K562 (cell line): ENCODE results near the gene HEMGN. TPM values are rescaled to one million over a fixed set of nuclear protein-coding genes. Genes with fewer than 3 reads are reported as not detected.

Experiments
- ARHGAP35 ChIP-seq: fragments of 450-650 bp; IDR thresholded peaks from 2 replicates; pipeline ENCODE4 v1.6.1; 2018; ENCODE audit not compliant: partially characterized antibody
- DACH1 ChIP-seq: fragments of 450-650 bp; IDR thresholded peaks from 2 replicates; pipeline ENCODE4 v1.6.1; 2018; ENCODE audit not compliant: partially characterized antibody
- ETV1 ChIP-seq: fragments of 450-650 bp; conservative IDR thresholded peaks from 2 replicates; pipeline ENCODE4 v1.6.1; 2016; ENCODE audit warnings: missing genetic modification characterization, control low read depth, low read depth, missing compliant biosample characterization
- ETV5 ChIP-seq: sonication (generic); formaldehyde crosslinking; IDR thresholded peaks from 2 replicates; pipeline ENCODE4 v1.4.0; 2020; ENCODE audit warnings: low read depth, mild to moderate bottlenecking, missing genetic modification reagents
- HNRNPH1 ChIP-seq: fragments of 200-400 bp; formaldehyde crosslinking; optimal IDR thresholded peaks from 2 replicates; pipeline ENCODE3; 2017; ENCODE audit warnings: low read depth, mild to moderate bottlenecking, low read length, moderate library complexity
- ILF3 ChIP-seq: fragments of 450-650 bp; IDR thresholded peaks from 2 replicates; pipeline ENCODE4 v1.6.1; 2018; ENCODE audit warnings: antibody characterized with exemption, mild to moderate bottlenecking, moderate library complexity, borderline replicate concordance
- KDM2B ChIP-seq: fragments of 250-450 bp; sonication (Bioruptor Pico); IDR thresholded peaks from 2 replicates; pipeline ENCODE4 v1.8.0; 2021; ENCODE audit warnings: mild to moderate bottlenecking, moderate library complexity
- KDM4B ChIP-seq, 2 experiments: fragments of 450-650 bp in 1 of 2; sonication (generic) in 1 of 2; IDR thresholded peaks; 2 replicates each; pipeline ENCODE4 v1.6.1; 2016 to 2017; ENCODE audit warnings: borderline replicate concordance in 2 of 2, antibody characterized with exemption in 1 of 2, low read depth in 1 of 2, mild to moderate bottlenecking in 1 of 2
- MCM7 ChIP-seq, 2 experiments: fragments of 450-650 bp; IDR thresholded peaks; 2 replicates each; pipeline ENCODE4 v1.6.1; 2016 to 2018
- NFIC ChIP-seq: fragments of 450-650 bp; IDR thresholded peaks from 2 replicates; pipeline ENCODE4 v1.6.1; 2017; ENCODE audit warnings: mild to moderate bottlenecking, inconsistent platforms
- PML ChIP-seq: IDR thresholded peaks from 2 replicates; pipeline ENCODE4 v1.6.1; 2012; ENCODE audit warnings: low read length, inconsistent platforms
- SMC3 ChIP-seq: conservative IDR thresholded peaks from 2 replicates; pipeline ENCODE4 v1.6.1; 2011; ENCODE audit warnings: low read depth, low read length, improper control_type of control experiment; ENCODE audit not compliant: insufficient read depth
- STAT5B ChIP-seq: fragments of 250-450 bp; sonication (Bioruptor Pico); IDR thresholded peaks from 2 replicates; pipeline ENCODE4 v1.8.0; 2021; ENCODE audit warnings: mild to moderate bottlenecking, inconsistent platforms
- ZNF121 ChIP-seq: sonication (generic); formaldehyde crosslinking; conservative IDR thresholded peaks from 2 replicates; pipeline ENCODE4 v1.8.0; 2022; ENCODE audit warnings: missing genetic modification reagents
- ZNF318 ChIP-seq, 2 experiments: fragments of 450-650 bp; IDR thresholded peaks; 2 replicates each; pipeline ENCODE4 v1.6.1; 2016; ENCODE audit warnings: mild to moderate bottlenecking in 2 of 2, borderline replicate concordance in 1 of 2, low read depth in 1 of 2, moderate library complexity in 1 of 2
- ZNF324 ChIP-seq: fragments of 250-450 bp; sonication (Bioruptor Pico); IDR thresholded peaks from 2 replicates; pipeline ENCODE4 v1.4.0; 2020; ENCODE audit warnings: mild to moderate bottlenecking
- ZNF398 ChIP-seq: fragments of 250-450 bp; sonication (Bioruptor Pico); IDR thresholded peaks from 2 replicates; pipeline ENCODE4 v1.8.0; 2021; ENCODE audit warnings: moderate library complexity, mild to moderate bottlenecking, inconsistent platforms
- ZNF444 ChIP-seq: fragments of 250-450 bp; sonication (Bioruptor Pico); IDR thresholded peaks from 2 replicates; pipeline ENCODE4 v1.4.0; 2020; ENCODE audit warnings: mild to moderate bottlenecking, moderate library complexity
- ZNF644 ChIP-seq: fragments of 200-800 bp; sonication (Bioruptor generic); IDR thresholded peaks from 2 replicates; pipeline ENCODE4 v1.6.1; 2016; ENCODE audit warnings: low read depth, missing genetic modification characterization, missing compliant biosample characterization
- polyA plus RNA-seq, 8 experiments: library from polyadenylated mRNA; depleted of rRNA in 4 of 8; stranded (reverse) in 5 of 8; unstranded in 3 of 8; fragments of >200 nt; fragmentation: Nextera tagmentation in 2 of 8; fragmentation: Illumina TruSeq in 1 of 8; extraction: Ambion mirVana in 2 of 8; extraction: Trizol in 1 of 8; gene quantifications; 2 replicates each; pipeline versions ENCODE4 v1.2.1 to v1.2.3, GENCODE V29; 2011 to 2014; ENCODE audit warnings: inconsistent platforms in 1 of 8, missing spikeins in 1 of 8
- total RNA-seq, 7 experiments: library from RNA; depleted of rRNA in 6 of 7; stranded (reverse); fragments of >200 nt in 6 of 7; fragmentation: Illumina TruSeq in 2 of 7; extraction: Trizol in 2 of 7; gene quantifications; 2 replicates each; pipeline versions ENCODE4 v1.2.1 to v1.2.3, GENCODE V29; 2011 to 2021; ENCODE audit warnings: low replicate concordance in 1 of 7

The HEMGN gene
- total and polyA plus RNA-seq, 9 of the 15 experiments (the other 6 are each of a cell fraction or from before 2014, with no cell fraction given): 56.3 to 258 (median 137) TPM

GRCh38 chr9:97921959-97922724 is 15.8 kb downstream of the HEMGN start, which contains the start of gene TRMO (continued):
- TF ChIP-seq NFIC: peak; percentile 68
- TF ChIP-seq ZNF444 (CRISPR knock-in tag): peak; percentile 54
- TF ChIP-seq HNRNPH1: no peak
- no peak; the same call in 1 of the 2 replicates for TF ChIP-seq ILF3
- TF ChIP-seq KDM4B (IDR thresholded peaks at IDR 0.05; ENCODE audit: borderline replicate concordance in 2 of 2, low read depth in 1 of 2): peak in 1 of 2 experiments; percentile 90; a peak in 2 of 4 replicates
- TF ChIP-seq DACH1: no peak
- TF ChIP-seq MCM7 (IDR thresholded peaks at IDR 0.05): no peak
- no peak for TF ChIP-seq ZNF121 (CRISPR knock-in tag)
- TF ChIP-seq SMC3: peak; percentile 60; the same call in 1 of the 2 replicates
- TF ChIP-seq ZNF644: no peak; the same call in 1 of the 2 replicates
- TF ChIP-seq ARHGAP35: no peak
- TF ChIP-seq ZNF324 (CRISPR knock-in tag): peak; percentile 59
- TF ChIP-seq ETV5 (CRISPR knock-in tag): peak; percentile 90
- TF ChIP-seq STAT5B: 0 out of 2 replicates have a peak, but pooled peaks have one; percentile 49
- TF ChIP-seq ETV1 (tag): peak; percentile 77
- TF ChIP-seq ZNF398 (CRISPR knock-in tag): no peak
- TF ChIP-seq PML: peak; percentile 89
- no peak for TF ChIP-seq KDM2B (CRISPR knock-in tag)
- TF ChIP-seq ZNF318 (IDR thresholded peaks at IDR 0.05; ENCODE audit: borderline replicate concordance in 1 of 2, low read depth in 1 of 2): peak in 1 of 2 experiments; percentile 95; a peak in 2 of 4 replicates
